H1 (cell line): Measurements from ENCODE around the gene SLC1A3. TPM values are rescaled to one million over a fixed set of nuclear protein-coding genes. Genes with fewer than 3 reads are reported as not detected.

ENCODE experiments used
- CTCF ChIA-PET: fragments of 300-600 bp; sonication (Branson Sonifier 250); formaldehyde crosslinking; loops from one replicate; lab custom pipeline; 2021; ENCODE audit not compliant: partially characterized antibody; lab: Charles Lee
- POLR2A ChIA-PET: fragments of 300-600 bp; sonication (Branson Sonifier 250); formaldehyde crosslinking; loops from one replicate; lab custom pipeline; 2021; ENCODE audit warnings: inconsistent platforms; ENCODE audit not compliant: partially characterized antibody; lab: Charles Lee
- DNase-seq, 2 experiments: peaks; one replicate each; pipeline versions ENCODE4 v3.0.0 to v3.0.0-alpha.2; 2010 to 2022; ENCODE audit warnings: low spot score in 2 of 2, low read depth in 1 of 2, mixed read lengths in 1 of 2
- FAIRE-seq: peaks from 2 replicates; lab custom pipeline; 2011; peaks lifted over from hg19 to GRCh38; lab: Jason Lieb, UNC
- H2AFZ ChIP-seq: 2 replicates; pipeline ENCODE4 v1.8.1; 2012; ENCODE audit warnings: low read length, inconsistent platforms
- H2AK5ac ChIP-seq: 2 replicates; pipeline ENCODE4 v1.6.1; 2013; ENCODE audit warnings: low read depth, low read length
- H2BK120ac ChIP-seq: replicated peaks from 2 replicates; pipeline ENCODE3; 2013; ENCODE audit warnings: low read depth, low read length, inconsistent platforms
- H2BK12ac ChIP-seq: 2 replicates; pipeline ENCODE4 v1.6.1; 2013; ENCODE audit warnings: low read depth, low read length
- H2BK15ac ChIP-seq: 2 replicates; pipeline ENCODE4 v1.6.1; 2013; ENCODE audit warnings: low read length
- H2BK20ac ChIP-seq: 2 replicates; pipeline ENCODE4 v1.6.1; 2013; ENCODE audit warnings: low read length
- H2BK5ac ChIP-seq: 2 replicates; pipeline ENCODE4 v1.6.1; 2013; ENCODE audit warnings: low read depth, low read length
- H3K14ac ChIP-seq: 2 replicates; pipeline ENCODE4 v1.6.1; 2013; ENCODE audit warnings: inconsistent platforms; ENCODE audit not compliant: insufficient read length
- H3K18ac ChIP-seq: 2 replicates; pipeline ENCODE4 v1.6.1; 2013; ENCODE audit warnings: low read length; ENCODE audit errors: extremely low read depth
- H3K23ac ChIP-seq: 2 replicates; pipeline ENCODE4 v1.6.1; 2013; ENCODE audit warnings: inconsistent platforms; ENCODE audit not compliant: insufficient read length
- H3K23me2 ChIP-seq: 2 replicates; pipeline ENCODE4 v1.6.1; 2013; ENCODE audit warnings: low read depth, low read length
- H3K27ac ChIP-seq: 2 replicates; pipeline ENCODE4 v1.6.1; 2011; ENCODE audit warnings: low read depth, low read length, inconsistent platforms
- H3K27me3 ChIP-seq, 4 experiments: replicated peaks in 1 of 4; 1 replicate in 1 of 4; 2 replicates in 3 of 4; pipeline versions ENCODE4 v1.6.1 to v1.8.1; 2011 to 2013; ENCODE audit warnings: low read length in 3 of 4, mild to moderate bottlenecking in 3 of 4, inconsistent platforms in 2 of 4, mixed read lengths in 2 of 4, moderate library complexity in 1 of 4; ENCODE audit not compliant: control insufficient read depth in 3 of 4, insufficient read depth in 3 of 4; ENCODE audit errors: extremely low read depth in 1 of 4
- H3K36me3 ChIP-seq, 4 experiments: 2 replicates each; pipeline versions ENCODE4 v1.6.1 to v1.8.1; 2011 to 2013; ENCODE audit warnings: mild to moderate bottlenecking in 4 of 4, low read length in 3 of 4, moderate library complexity in 2 of 4, control low read depth in 1 of 4, inconsistent platforms in 1 of 4; ENCODE audit not compliant: insufficient read depth in 4 of 4, control insufficient read depth in 2 of 4
- H3K4ac ChIP-seq: replicated peaks from 2 replicates; pipeline ENCODE3; 2013; ENCODE audit warnings: low read length, low read depth, mixed read lengths, inconsistent platforms; ENCODE audit not compliant: insufficient read length
- H3K4me1 ChIP-seq, 4 experiments: replicated peaks in 1 of 4; 1 replicate in 1 of 4; 2 replicates in 3 of 4; pipeline versions ENCODE4 v1.6.1 to v1.8.1; 2011 to 2013; ENCODE audit warnings: low read length in 3 of 4, inconsistent platforms in 2 of 4, mixed read lengths in 1 of 4; ENCODE audit not compliant: insufficient read depth in 4 of 4, control insufficient read depth in 3 of 4
- H3K4me2 ChIP-seq, 2 experiments: 2 replicates each; pipeline versions ENCODE4 v1.6.1 to v1.8.1; 2011 to 2013; ENCODE audit warnings: low read depth in 2 of 2, low read length in 2 of 2, control low read depth in 1 of 2, inconsistent platforms in 1 of 2, mild to moderate bottlenecking in 1 of 2; ENCODE audit not compliant: insufficient read depth in 1 of 2
- H3K4me3 ChIP-seq, 4 experiments: fragments of 200-600, 300-600 bp in 1 of 4; sonication (generic), shearing (Covaris generic), sonication (Bioruptor Twin) in 1 of 4; 2 replicates each; pipeline versions ENCODE4 v1.5.1 to v1.8.1; 2011 to 2016; ENCODE audit warnings: low read length in 4 of 4, low read depth in 3 of 4, control low read depth in 2 of 4, inconsistent platforms in 2 of 4, mild to moderate bottlenecking in 2 of 4, mixed read lengths in 1 of 4, moderate library complexity in 1 of 4; ENCODE audit not compliant: insufficient read depth in 2 of 4; ENCODE audit errors: extremely low read depth in 1 of 4
- H3K56ac ChIP-seq: replicated peaks from 2 replicates; pipeline ENCODE3; 2013; ENCODE audit warnings: low read depth, mild to moderate bottlenecking, mixed read lengths, low read length, inconsistent platforms; ENCODE audit not compliant: insufficient read length
- H3K79me1 ChIP-seq: 2 replicates; pipeline ENCODE4 v1.6.1; 2013; ENCODE audit warnings: low read depth, low read length, control low read depth
- H3K79me2 ChIP-seq, 2 experiments: 2 replicates each; pipeline versions ENCODE4 v1.6.1 to v1.8.1; 2012 to 2013; ENCODE audit warnings: low read length in 2 of 2, mild to moderate bottlenecking in 2 of 2, inconsistent platforms in 1 of 2; ENCODE audit not compliant: insufficient read depth in 2 of 2, control insufficient read depth in 1 of 2
- H3K9ac ChIP-seq, 4 experiments: replicated peaks in 1 of 4; 1 replicate in 1 of 4; 2 replicates in 3 of 4; pipeline versions ENCODE4 v1.6.1 to v1.8.1; 2011 to 2013; ENCODE audit warnings: low read depth in 3 of 4, low read length in 3 of 4, control low read depth in 2 of 4, mild to moderate bottlenecking in 2 of 4, moderate library complexity in 2 of 4, inconsistent platforms in 1 of 4; ENCODE audit errors: extremely low read depth in 1 of 4
- H3K9me3 ChIP-seq, 2 experiments: 2 replicates each; pipeline versions ENCODE4 v1.6.1 to v1.8.1; 2012 to 2013; ENCODE audit warnings: mild to moderate bottlenecking in 2 of 2, moderate library complexity in 2 of 2, control low read depth in 1 of 2, inconsistent platforms in 1 of 2, low read depth in 1 of 2, low read length in 1 of 2, mixed read lengths in 1 of 2; ENCODE audit not compliant: insufficient read depth in 2 of 2
- H4K20me1 ChIP-seq, 2 experiments: replicated peaks in 1 of 2; 2 replicates each; pipeline versions ENCODE3 to v1.8.1; 2011 to 2013; ENCODE audit warnings: inconsistent platforms in 2 of 2, low read length in 2 of 2, mild to moderate bottlenecking in 1 of 2; ENCODE audit not compliant: insufficient read depth in 2 of 2, control insufficient read depth in 1 of 2
- H4K5ac ChIP-seq: 2 replicates; pipeline ENCODE4 v1.6.1; 2013; ENCODE audit warnings: low read length, low read depth, mixed read lengths, inconsistent platforms; ENCODE audit not compliant: insufficient read length
- H4K8ac ChIP-seq: 2 replicates; pipeline ENCODE4 v1.8.0; 2013; ENCODE audit warnings: mild to moderate bottlenecking, moderate library complexity, low read length, inconsistent platforms; ENCODE audit not compliant: insufficient read depth; ENCODE audit errors: extremely low read depth
- H4K91ac ChIP-seq: replicated peaks from 2 replicates; pipeline ENCODE3; 2013; ENCODE audit warnings: low read length, mixed read lengths, inconsistent platforms; ENCODE audit not compliant: insufficient read length
- SAP30 ChIP-seq: fragments of 300-600 bp; sonication (generic); IDR thresholded peaks from 2 replicates; pipeline ENCODE4 v1.7.1; 2012; ENCODE audit warnings: low read length, moderate library complexity, mild to moderate bottlenecking, inconsistent platforms; ENCODE audit not compliant: insufficient read depth, insufficient replicate concordance
- WGBS, 2 experiments: shearing (Covaris generic) in 1 of 2; methylation state at CpG; one replicate each; pipeline versions ENCODE4 v1.1.6 to v1.1.7; 2013 to 2015; ENCODE audit warnings: low lambda C conversion rate in 2 of 2, mixed read lengths in 2 of 2, inconsistent platforms in 1 of 2, low coverage in 1 of 2, missing lambda C conversion rate in 1 of 2; ENCODE audit not compliant: insufficient replicate concordance in 2 of 2, insufficient coverage in 1 of 2, insufficient read length in 1 of 2; ENCODE audit errors: extremely low coverage in 1 of 2, missing lambda C conversion rate in 1 of 2; 5-methylcytosine and 5-hydroxymethylcytosine counted together
- polyA plus RNA-seq, 7 experiments: library from polyadenylated mRNA; depleted of rRNA in 3 of 7; stranded (reverse) in 5 of 7; unstranded in 2 of 7; fragments of >200 nt in 5 of 7; fragments of 200-250 nt in 2 of 7; gene quantifications; 1 replicate in 5 of 7; 2 replicates in 1 of 7; 4 replicates in 1 of 7; pipeline versions ENCODE4 v1.2.1 to v1.2.3, GENCODE V29; 2011 to 2013; ENCODE audit warnings: missing spikeins in 2 of 7, mixed read lengths in 2 of 7
- total RNA-seq: library from RNA; stranded (reverse); fragmentation: NEBNext Ultra II Directional; extraction: Animal tissue kit (Norgen Biotek cat#: 25700); gene quantifications from 2 replicates; pipeline ENCODE4 v1.2.1, GENCODE V29; 2021

SLC1A3 gene
- total and polyA plus RNA-seq, 2 of the 8 experiments (the other 6 are each of a cell fraction or from before 2014, with no cell fraction given): 26.7 to 35.3 TPM

- no peak overlapping the region for H2BK12ac ChIP-seq
- TF ChIP-seq SAP30: no peak
- no peak overlapping the region for H3K4ac ChIP-seq
- CTCF ChIA-PET: interaction anchor here (0.7 to 1.3 kb wide), 3 partner anchors 11 to 15 kb away, joined by 3 read pairs; no protein-coding TSS in a partner anchor
- no peak overlapping the region for H2BK120ac ChIP-seq
- 90% methylated on average over 3 of the region's 3 CpGs; no CpG with 5 or more reads in 1 of the 2 experiments for WGBS, 2 experiments
- H3K27me3 ChIP-seq: no peaks in the 10 kb centered on the region
- H3K14ac ChIP-seq: no peak overlapping the region
- H4K8ac ChIP-seq: no peak overlapping the region
- H3K23ac ChIP-seq: no peak overlapping the region
- FAIRE-seq: no peak
- POLR2A ChIA-PET: no interaction called here
- H3K23me2 ChIP-seq: no peaks in the 10 kb centered on the region
- no peaks in the 10 kb centered on the region for H3K9me3 ChIP-seq
- no peaks in the 10 kb centered on the region for H3K4me1 ChIP-seq
- H2AFZ ChIP-seq: no peak overlapping the region
- H2BK20ac ChIP-seq: no peak overlapping the region
- H4K20me1 ChIP-seq: peaks cover 2 to 3% of the 10 kb centered on the region in 2 experiments
- H2BK15ac ChIP-seq: no peak overlapping the region
- no peaks in the 10 kb centered on the region for H3K79me2 ChIP-seq
- no peak overlapping the region for H3K27ac ChIP-seq
- H3K18ac ChIP-seq: no peak overlapping the region
- H3K9ac ChIP-seq: no peak overlapping the region
- no peak overlapping the region for H3K4me3 ChIP-seq
- H3K36me3 ChIP-seq: peaks cover 0 to 28% (median 1%) of the 10 kb centered on the region in 4 experiments; a peak in 4 of 8 replicates
- no peaks in the 10 kb centered on the region for H3K79me1 ChIP-seq
- no peak overlapping the region for H2AK5ac ChIP-seq
- no peak overlapping the region for H2BK5ac ChIP-seq
- H4K5ac ChIP-seq: no peak overlapping the region
- DNase-seq: no peak
- no peak overlapping the region for H3K56ac ChIP-seq
- no peak overlapping the region for H4K91ac ChIP-seq
- no peak overlapping the region for H3K4me2 ChIP-seq
Measured at GRCh38 chr5:36675282-36675681, 68.9 kb downstream of the SLC1A3 start.
